Activated naive CD8-positive, alpha-beta T cell treated with anti-CD3 and anti-CD28 coated beads for 36 hours (primary cell): ENCODE data around the gene TMEM269. TPM values are rescaled to one million over a fixed set of nuclear protein-coding genes. Genes with fewer than 3 reads are reported as not detected.

Source experiments
- DNase-seq: peaks from one replicate; pipeline ENCODE4 v3.0.0; 2021
- H3K27ac Mint-ChIP-seq: one replicate; pipeline ENCODE4 v1.8.0; 2022; ENCODE audit warnings: mild to moderate bottlenecking, moderate library complexity, mixed read lengths
- H3K27me3 Mint-ChIP-seq: one replicate; pipeline ENCODE4 v1.8.0; 2022; ENCODE audit warnings: mild to moderate bottlenecking, mixed read lengths
- H3K36me3 Mint-ChIP-seq: one replicate; pipeline ENCODE4 v1.8.0; 2021; ENCODE audit warnings: mild to moderate bottlenecking, mixed read lengths
- H3K4me1 Mint-ChIP-seq: one replicate; pipeline ENCODE4 v1.8.0; 2021; ENCODE audit warnings: mixed read lengths
- H3K4me3 Mint-ChIP-seq: one replicate; pipeline ENCODE4 v1.8.0; 2022; ENCODE audit warnings: mild to moderate bottlenecking, moderate library complexity, mixed read lengths
- H3K9me3 Mint-ChIP-seq: one replicate; pipeline ENCODE4 v1.8.0; 2022; ENCODE audit warnings: mixed read lengths
- total RNA-seq, 2 experiments: library from RNA; stranded (reverse); gene quantifications; one replicate each; pipeline ENCODE4 v1.2.3, GENCODE V29; 2021

TMEM269 gene
- total RNA-seq, 2 experiments from 2014 or later, result 0.06 to 0.32 TPM

GRCh38 chr1:42841440-42842147 is 56.8 kb downstream of the TMEM269 start:
- no peaks in the 10 kb centered on the region for H3K9me3 Mint-ChIP-seq
- H3K4me3 Mint-ChIP-seq, result no peak overlapping the region
- H3K27me3 Mint-ChIP-seq, result no peaks in the 10 kb centered on the region
- no peak for DNase-seq
- H3K4me1 Mint-ChIP-seq, result peaks cover 5% of the 10 kb centered on the region
- H3K27ac Mint-ChIP-seq, result no peak overlapping the region
- peaks cover 17% of the 10 kb centered on the region for H3K36me3 Mint-ChIP-seq

GRCh38 chr1:42844592-42845140 is 59.9 kb downstream of the TMEM269 start:
- H3K27ac Mint-ChIP-seq, result no peak overlapping the region
- peaks cover 32% of the 10 kb centered on the region for H3K36me3 Mint-ChIP-seq
- no peak overlapping the region for H3K4me3 Mint-ChIP-seq
- peaks cover 24% of the 10 kb centered on the region for H3K4me1 Mint-ChIP-seq
- no peak for DNase-seq
- H3K27me3 Mint-ChIP-seq, result no peaks in the 10 kb centered on the region
- peaks cover under 1% of the 10 kb centered on the region for H3K9me3 Mint-ChIP-seq

- Mint-ChIP-seq H3K36me3 (peaks cover 37% of the 10 kb centered on the region), H3K9me3 (peaks cover 3% of the 10 kb centered on the region), H3K4me1 (peaks cover 27% of the 10 kb centered on the region), H3K4me3 (no peak overlapping the region), H3K27ac (no peak overlapping the region), H3K27me3 (no peaks in the 10 kb centered on the region)
- DNase-seq, result no peak
Observed at GRCh38 chr1:42845193-42845592, 60.4 kb downstream of the TMEM269 start.

DNA sequence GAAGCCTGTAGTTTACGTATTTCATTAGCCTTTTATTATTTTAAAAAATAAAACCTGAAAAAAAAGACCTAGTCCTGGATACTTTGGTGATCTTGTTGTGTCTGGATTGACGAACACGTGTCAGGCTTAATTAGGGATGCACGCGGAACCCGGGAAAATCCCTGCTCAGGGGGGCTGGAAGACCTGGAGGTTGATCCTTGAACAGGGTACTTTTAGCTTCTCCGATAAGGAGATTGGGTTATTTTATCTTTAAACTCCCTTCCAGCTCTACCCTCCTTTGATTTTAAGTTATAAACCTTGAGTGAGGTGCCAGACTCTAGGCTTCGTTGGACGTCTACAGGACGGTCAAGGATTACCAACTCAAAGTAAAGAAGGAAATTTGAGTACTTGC is 61.1 kb downstream of the TMEM269 start:
- no peak for DNase-seq
- Mint-ChIP-seq H3K4me3 (peak overlapping the region; percentile 91), H3K9me3 (peaks cover 7% of the 10 kb centered on the region), H3K36me3 (peaks cover 44% of the 10 kb centered on the region), H3K4me1 (peaks cover 27% of the 10 kb centered on the region), H3K27me3 (no peaks in the 10 kb centered on the region), H3K27ac (peak overlapping the region; percentile 82)

GRCh38 chr1:42846257-42847110 is 61.7 kb downstream of the TMEM269 start, which contains the start of gene ZNF691:
Gene ZNF691, plus strand, starts transcription at chr1:42846613. Its CDS starts 3,046 bp downstream, at chr1:42849659.
- Mint-ChIP-seq H3K27me3 (no peaks in the 10 kb centered on the region), H3K9me3 (peaks cover 10% of the 10 kb centered on the region), H3K27ac (peak within 1 kb of the TSS; percentile 82), H3K4me3 (peak within 1 kb of the TSS; percentile 91), H3K4me1 (peaks cover 27% of the 10 kb centered on the region), H3K36me3 (peaks cover 48% of the 10 kb centered on the region)
- peak; percentile 88 for DNase-seq

- H3K4me3 Mint-ChIP-seq, result peak overlapping the region; percentile 91
- DNase-seq, result peak; percentile 3
- no peaks in the 10 kb centered on the region for H3K27me3 Mint-ChIP-seq
- H3K36me3 Mint-ChIP-seq, result peaks cover 53% of the 10 kb centered on the region
- H3K4me1 Mint-ChIP-seq, result peaks cover 27% of the 10 kb centered on the region
- H3K9me3 Mint-ChIP-seq, result peaks cover 10% of the 10 kb centered on the region
- H3K27ac Mint-ChIP-seq, result peak overlapping the region; percentile 82
Observed at GRCh38 chr1:42847111-42847595, 62.4 kb downstream of the TMEM269 start.

- Mint-ChIP-seq H3K9me3 (peaks cover 10% of the 10 kb centered on the region), H3K4me3 (peak overlapping the region; percentile 91), H3K27me3 (no peaks in the 10 kb centered on the region), H3K27ac (no peak overlapping the region), H3K4me1 (peaks cover 27% of the 10 kb centered on the region), H3K36me3 (peaks cover 60% of the 10 kb centered on the region)
- DNase-seq, result no peak
Observed at GRCh38 chr1:42847721-42848460, 63.1 kb downstream of the TMEM269 start.

- no peak for DNase-seq
- Mint-ChIP-seq H3K27me3 (no peaks in the 10 kb centered on the region), H3K27ac (peak overlapping the region; percentile 27), H3K4me1 (peaks cover 27% of the 10 kb centered on the region), H3K36me3 (peaks cover 54% of the 10 kb centered on the region), H3K9me3 (peaks cover 10% of the 10 kb centered on the region), H3K4me3 (no peak overlapping the region)
Observed at GRCh38 chr1:42848823-42849537, 64.2 kb downstream of the TMEM269 start.

GRCh38 chr1:42849944-42850343 is 65.2 kb downstream of the TMEM269 start:
- no peak for DNase-seq
- H3K9me3 Mint-ChIP-seq, result peaks cover 10% of the 10 kb centered on the region
- peaks cover 25% of the 10 kb centered on the region for H3K4me1 Mint-ChIP-seq
- H3K36me3 Mint-ChIP-seq, result peaks cover 49% of the 10 kb centered on the region
- H3K27ac Mint-ChIP-seq, result no peak overlapping the region
- no peaks in the 10 kb centered on the region for H3K27me3 Mint-ChIP-seq
- no peak overlapping the region for H3K4me3 Mint-ChIP-seq

Other genes starting within 250 kb of the TMEM269 start
- 100 to 1,000 TPM; 127 to 133 TPM for gene PPIH, start 126.6 kb upstream of the TMEM269 start, total RNA-seq
- gene YBX1, start 102.6 kb upstream of the TMEM269 start, total RNA-seq, result 1,000 to 10,000 TPM; 1,441 to 1,525 TPM
- gene CLDN19, start 44.8 kb upstream of the TMEM269 start, total RNA-seq, result not detected
- 10 to 100 TPM; 24.1 to 27.8 TPM for gene P3H1, start 18.0 kb upstream of the TMEM269 start, total RNA-seq
- 1 to 10 TPM; 6.9 to 7.2 TPM for gene C1orf50, start 17.7 kb upstream of the TMEM269 start, total RNA-seq
- gene ERMAP, start 32.1 kb downstream of the TMEM269 start, total RNA-seq, result 1 to 10 TPM; 3.1 to 3.2 TPM
- 10 to 100 TPM; 11.8 to 13.7 TPM for gene SVBP, start 32.4 kb downstream of the TMEM269 start, total RNA-seq
- 10 to 100 TPM in 1 of 2 experiments, 1 to 10 TPM in 1; 8.7 to 10.0 TPM for gene ZNF691, start 61.6 kb downstream of the TMEM269 start, total RNA-seq
- 100 to 1,000 TPM; 105 to 114 TPM for gene SLC2A1, start 173.9 kb downstream of the TMEM269 start, total RNA-seq